GM12878 (cell line): ENCODE data around the gene C2CD5.

Experiments
- CHD2 ChIP-seq: IDR thresholded peaks from 2 replicates; pipeline ENCODE4 v1.6.1; 2011; ENCODE audit warnings: low read depth, low read length, improper control_type of control experiment, borderline replicate concordance
- CTCF ChIP-seq, 3 experiments: IDR thresholded peaks in 2 of 3; conservative IDR thresholded peaks in 1 of 3; 2 replicates each; pipeline ENCODE4 v1.5.1; 2011; ENCODE audit warnings: low read depth in 3 of 3, low read length in 3 of 3, mild to moderate bottlenecking in 3 of 3, control low read depth in 2 of 3, moderate library complexity in 2 of 3, inconsistent platforms in 1 of 3, mixed read lengths in 1 of 3; ENCODE audit not compliant: control insufficient read depth in 2 of 3, insufficient read depth in 1 of 3; ENCODE audit errors: extremely low read depth in 1 of 3
- EZH2 ChIP-seq: IDR thresholded peaks from 2 replicates; pipeline ENCODE4 v1.6.1; 2012; ENCODE audit warnings: low read depth, mild to moderate bottlenecking, control low read depth, inconsistent platforms, low read length, borderline replicate concordance; ENCODE audit not compliant: control insufficient read depth
- IRF3 ChIP-seq: fragments of 450-650 bp; IDR thresholded peaks from 2 replicates; pipeline ENCODE4 v1.6.1; 2014; ENCODE audit warnings: mild to moderate bottlenecking
- NKRF ChIP-seq: fragments of 450-650 bp; conservative IDR thresholded peaks from 2 replicates; pipeline ENCODE4 v1.6.1; 2017; ENCODE audit warnings: mild to moderate bottlenecking, moderate library complexity
- POLR2A ChIP-seq: IDR thresholded peaks from 2 replicates; pipeline ENCODE4 v1.6.1; 2011; ENCODE audit warnings: low read depth, mild to moderate bottlenecking, low read length
- POLR2AphosphoS5 ChIP-seq: IDR thresholded peaks from 2 replicates; pipeline ENCODE4 v1.6.1; 2011; ENCODE audit warnings: mild to moderate bottlenecking, low read length, inconsistent platforms
- PRDM15 ChIP-seq: fragments of 450-650 bp; formaldehyde crosslinking; IDR thresholded peaks from 2 replicates; pipeline ENCODE4 v1.4.0; 2020; ENCODE audit warnings: mild to moderate bottlenecking, moderate library complexity
- RAD51 ChIP-seq: fragments of 450-650 bp; IDR thresholded peaks from 2 replicates; pipeline ENCODE4 v1.6.1; 2016; ENCODE audit warnings: moderate library complexity, mild to moderate bottlenecking, inconsistent platforms
- REST ChIP-seq: IDR thresholded peaks from 2 replicates; pipeline ENCODE4 v1.6.1; 2012; ENCODE audit warnings: mild to moderate bottlenecking, low read depth, low read length
- SIN3A ChIP-seq: IDR thresholded peaks from 2 replicates; pipeline ENCODE4 v1.6.1; 2012; ENCODE audit warnings: low read depth, low read length, improper control_type of control experiment
- SP1 ChIP-seq: IDR thresholded peaks from one replicate; pipeline ENCODE4 v1.6.1; 2011; ENCODE audit warnings: low read depth, low read length
- TAF1 ChIP-seq: IDR thresholded peaks from 2 replicates; pipeline ENCODE4 v1.6.1; 2011; ENCODE audit warnings: mild to moderate bottlenecking, low read depth, low read length, borderline replicate concordance
- ZBED1 ChIP-seq: IDR thresholded peaks from 2 replicates; pipeline ENCODE4 v1.6.1; 2016; ENCODE audit warnings: borderline replicate concordance

- no peak for TF ChIP-seq CHD2
- no peak for TF ChIP-seq EZH2
- no peak for TF ChIP-seq POLR2AphosphoS5
- TF ChIP-seq CTCF (IDR thresholded peaks at IDR 0.05 in 2 of 3, conservative IDR thresholded peaks at IDR 0.05 in 1 of 3; ENCODE audit: control insufficient read depth in 2 of 3, extremely low read depth in 1 of 3, insufficient read depth in 1 of 3, low read depth in 3 of 3, low read length in 3 of 3), result no peak
- no peak for TF ChIP-seq TAF1
- no peak for TF ChIP-seq SIN3A
- TF ChIP-seq POLR2A, result no peak
- TF ChIP-seq IRF3, result no peak
- TF ChIP-seq ZBED1, result no peak
- TF ChIP-seq SP1, result no peak
- TF ChIP-seq PRDM15 (CRISPR knock-in tag), result no peak
- no peak for TF ChIP-seq RAD51
- TF ChIP-seq NKRF, result no peak
- no peak for TF ChIP-seq REST
Measured at GRCh38 chr12:22458298-22458937, 85.9 kb downstream of the C2CD5 start.
